GM18505 (cell line): ENCODE measurements around the gene MAVS.

Experiments
- ATAC-seq: cut with Tn5 transposase; IDR thresholded peaks from one replicate; pipeline ENCODE4 v1.9.1; 2021; ENCODE audit not compliant: unreplicated experiment
- POLR2A ChIP-seq: IDR thresholded peaks from 4 replicates; pipeline ENCODE4 v1.6.1; 2011; ENCODE audit warnings: borderline replicate concordance; ENCODE audit not compliant: insufficient read depth, insufficient read length; ENCODE audit errors: extremely low read depth

Gene MAVS

GRCh38 chr20:3847429-3847940 is 851 bp downstream of the MAVS start:
- ATAC-seq: no peak
- TF ChIP-seq POLR2A: no peak

GRCh38 chr20:3848565-3848964 is 1.9 kb downstream of the MAVS start:
- no peak for ATAC-seq
- no peak for TF ChIP-seq POLR2A

- no peak for TF ChIP-seq POLR2A
- ATAC-seq: no peak
Observed at GRCh38 chr20:3854462-3854871, 7.8 kb downstream of the MAVS start.

- no peak for ATAC-seq
- no peak for TF ChIP-seq POLR2A
Observed at GRCh38 chr20:3857405-3857804, 10.8 kb downstream of the MAVS start.

DNA sequence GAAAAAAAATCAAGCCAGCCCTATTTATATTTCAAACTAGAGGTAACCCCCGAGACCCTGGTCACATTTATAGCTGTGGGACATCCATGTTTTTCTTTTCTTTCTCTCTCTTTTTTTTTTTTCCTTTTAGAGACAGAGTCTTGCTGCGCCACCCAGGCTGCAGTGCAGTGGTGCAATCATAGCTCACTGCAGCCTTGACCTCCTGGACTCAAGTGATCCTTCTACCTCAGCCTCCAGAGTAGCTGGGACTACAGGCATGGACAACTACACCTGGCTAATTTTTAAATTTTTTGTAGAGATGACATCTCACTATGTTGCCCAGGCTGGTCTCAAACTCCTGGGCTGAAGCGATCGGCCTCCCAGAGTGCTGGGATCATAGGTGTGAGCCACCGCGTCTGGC is 12.1 kb downstream of the MAVS start:
- TF ChIP-seq POLR2A: no peak
- no peak for ATAC-seq

DNA sequence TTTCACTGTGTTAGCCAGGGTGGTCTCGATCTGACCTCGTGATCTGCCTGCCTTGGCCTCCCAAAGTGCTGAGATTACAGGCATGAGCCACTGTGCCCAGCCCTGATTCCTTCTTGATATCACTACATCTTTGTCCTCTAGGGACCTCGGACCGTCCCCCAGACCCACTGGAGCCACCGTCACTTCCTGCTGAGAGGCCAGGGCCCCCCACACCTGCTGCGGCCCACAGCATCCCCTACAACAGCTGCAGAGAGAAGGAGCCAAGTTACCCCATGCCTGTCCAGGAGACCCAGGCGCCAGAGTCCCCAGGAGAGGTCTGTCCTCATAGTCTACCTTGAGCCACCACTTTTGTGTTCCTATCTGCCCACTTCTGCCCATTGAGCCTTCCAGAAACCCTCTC is 14.6 kb downstream of the MAVS start:
- TF ChIP-seq POLR2A: no peak
- ATAC-seq: no peak

DNA sequence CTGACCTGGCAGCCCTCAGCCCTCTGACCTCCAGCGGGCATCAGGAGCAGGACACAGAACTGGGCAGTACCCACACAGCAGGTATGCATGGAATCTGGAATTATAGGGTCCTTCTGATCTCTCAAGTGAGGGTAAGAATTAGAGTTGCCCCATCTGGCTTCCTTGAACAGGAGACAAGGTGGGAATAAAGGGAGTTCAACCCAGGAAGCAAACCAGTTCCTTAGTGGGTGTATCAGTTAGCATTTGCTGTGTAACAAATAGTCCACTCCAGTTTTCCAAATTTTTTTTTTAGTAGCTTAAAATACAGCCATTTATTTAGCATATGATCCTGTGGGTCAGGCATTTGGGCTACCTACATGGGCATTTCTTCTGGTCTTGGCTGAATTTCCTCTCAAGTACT is 15.7 kb downstream of the MAVS start:
- ATAC-seq: no peak
- TF ChIP-seq POLR2A: no peak

- ATAC-seq: no peak
- no peak for TF ChIP-seq POLR2A
Observed at GRCh38 chr20:3863317-3863716, 16.7 kb downstream of the MAVS start.

DNA sequence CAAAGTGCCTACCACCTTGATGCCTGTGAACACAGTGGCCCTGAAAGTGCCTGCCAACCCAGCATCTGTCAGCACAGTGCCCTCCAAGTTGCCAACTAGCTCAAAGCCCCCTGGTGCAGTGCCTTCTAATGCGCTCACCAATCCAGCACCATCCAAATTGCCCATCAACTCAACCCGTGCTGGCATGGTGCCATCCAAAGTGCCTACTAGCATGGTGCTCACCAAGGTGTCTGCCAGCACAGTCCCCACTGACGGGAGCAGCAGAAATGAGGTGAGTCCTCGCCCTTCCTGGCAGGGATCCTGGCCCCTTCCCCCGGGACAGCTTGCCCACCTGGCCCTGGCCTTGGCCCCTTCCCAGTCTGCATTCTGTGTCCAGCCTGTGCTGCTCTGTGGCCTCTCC is 17.9 kb downstream of the MAVS start:
- ATAC-seq: no peak
- TF ChIP-seq POLR2A: no peak

GRCh38 chr20:3865152-3865886 is 18.7 kb downstream of the MAVS start:
- ATAC-seq: no peak
- TF ChIP-seq POLR2A: no peak

- no peak for TF ChIP-seq POLR2A
- ATAC-seq: no peak
Observed at GRCh38 chr20:3865887-3866407, 19.3 kb downstream of the MAVS start.

DNA sequence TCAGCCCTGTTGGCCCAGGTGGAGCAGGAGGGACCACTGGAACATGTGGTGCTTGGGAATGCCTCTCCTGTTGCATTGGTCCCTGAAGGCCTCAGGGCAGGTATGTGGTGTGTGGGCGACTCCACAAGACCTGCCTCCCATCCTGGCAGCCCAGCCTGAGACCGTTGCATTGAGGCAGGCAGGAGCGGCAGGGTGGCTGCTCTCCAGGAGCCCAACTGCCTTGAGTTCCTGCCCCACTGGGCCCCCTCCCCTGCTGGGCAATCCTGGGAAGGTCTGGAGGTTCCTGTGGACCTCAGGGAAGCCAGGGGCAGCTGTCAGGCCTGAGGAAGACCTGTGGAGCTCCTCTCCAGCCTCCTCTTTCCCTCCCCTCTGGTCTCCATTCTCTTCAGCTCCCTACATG is 19.8 kb downstream of the MAVS start:
- no peak for TF ChIP-seq POLR2A
- ATAC-seq: no peak

GRCh38 chr20:3867802-3868201 is 21.2 kb downstream of the MAVS start:
- no peak for ATAC-seq
- no peak for TF ChIP-seq POLR2A

DNA sequence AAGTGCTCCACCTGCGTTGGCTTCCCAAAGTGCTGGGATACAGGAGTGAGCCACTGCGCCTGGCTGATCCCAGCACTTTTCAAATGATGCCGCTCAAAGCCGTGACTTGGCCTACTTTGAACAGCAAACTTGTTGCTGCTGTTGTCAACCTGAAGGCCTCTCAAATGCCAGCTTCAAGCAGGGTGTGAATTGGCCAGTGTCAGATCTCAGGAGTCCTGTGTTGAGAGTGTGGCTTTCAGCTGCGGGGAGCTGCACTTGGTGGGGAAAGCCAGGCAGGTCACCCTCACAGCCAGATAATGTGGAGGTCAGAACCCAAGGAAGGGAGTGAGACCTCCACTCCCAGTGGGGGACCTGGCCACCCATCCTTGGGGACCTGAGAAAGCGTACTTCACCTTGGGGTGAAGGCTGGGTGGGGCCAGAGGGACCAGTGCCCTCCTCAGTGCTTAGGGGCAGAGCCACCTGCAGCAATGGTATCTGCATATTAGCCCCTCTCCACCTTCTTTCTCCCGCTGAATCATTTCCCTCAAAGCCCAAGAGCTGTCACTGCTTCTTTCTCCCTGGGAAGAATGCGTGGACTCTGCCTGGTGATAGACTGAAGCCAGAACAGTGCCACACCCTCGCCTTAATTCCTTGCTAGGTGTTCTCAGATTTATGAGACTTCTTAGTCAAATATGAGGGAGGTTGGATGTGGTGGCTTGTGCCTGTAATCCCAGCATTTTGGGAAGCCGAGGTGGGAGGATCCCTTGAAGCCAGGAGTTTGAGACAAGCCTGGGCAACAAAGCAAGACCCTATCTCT is 23.4 kb downstream of the MAVS start:
- no peak for ATAC-seq
- no peak for TF ChIP-seq POLR2A

- TF ChIP-seq POLR2A: no peak
Observed at GRCh38 chr20:3871550-3872265, 25.1 kb downstream of the MAVS start.

More at GRCh38 chr20:3871550-3872265, 25.1 kb downstream of the MAVS start:
- ATAC-seq: no peak
